Stomach (tissue), 9 donors: Measurements from ENCODE around the gene OBSCN. TPM values are rescaled to one million over a fixed set of nuclear protein-coding genes. Genes with fewer than 3 reads are reported as not detected.
A peak's percentile ranks its signal among the peaks of the same experiment; 100 is the strongest.

ENCODE experiments used
- DNase-seq, 2 donors: peaks; one replicate each; pipeline versions ENCODE4 v3.0.0 to v3.0.0-alpha.2; 2013 to 2019
- H3K27ac ChIP-seq, 5 donors: fragments of 200-600 bp in 4 of 5; sonication (generic) in 4 of 5; one replicate each; pipeline ENCODE4 v1.5.1; 2013 to 2019; ENCODE audit warnings: mild to moderate bottlenecking in 1 of 5, moderate library complexity in 1 of 5
- H3K27me3 ChIP-seq, 3 donors: fragments of 200-600 bp; sonication (generic); one replicate each; pipeline ENCODE4 v1.5.1; 2017 to 2019; ENCODE audit warnings: mixed run types in 1 of 3
- H3K36me3 ChIP-seq, 4 donors: fragments of 200-600 bp; sonication (generic); 1 replicate in 3 of 4; 2 replicates in 1 of 4; pipeline ENCODE4 v1.5.1; 2016 to 2019
- H3K4me1 ChIP-seq, 4 donors: fragments of 200-600 bp; sonication (generic); one replicate each; pipeline ENCODE4 v1.5.1; 2016 to 2019
- H3K4me3 ChIP-seq, 4 donors: fragments of 200-600 bp; sonication (generic) in 3 of 4; one replicate each; pipeline ENCODE4 v1.5.1; 2016 to 2019; ENCODE audit warnings: mild to moderate bottlenecking in 1 of 4
- H3K9me3 ChIP-seq, 4 donors: fragments of 200-600 bp; sonication (generic); one replicate each; pipeline ENCODE4 v1.5.1; 2016 to 2019
- CTCF ChIP-seq, 7 experiments: fragments of 450-650 bp in 4 of 7; fragments of 200-600 bp in 3 of 7; sonication (generic) in 3 of 7; IDR thresholded peaks; one replicate each; pipeline ENCODE4 v1.5.1; 2016 to 2019; ENCODE audit warnings: antibody characterized with exemption in 7 of 7, control low read depth in 2 of 7, mild to moderate bottlenecking in 1 of 7
- EP300 ChIP-seq: sonication (generic); formaldehyde crosslinking; IDR thresholded peaks from one replicate; pipeline ENCODE4 v1.6.1; 2017; ENCODE audit warnings: antibody characterized with exemption
- POLR2A ChIP-seq, 4 donors: fragments of 450-650 bp; IDR thresholded peaks; one replicate each; pipeline ENCODE4 v1.6.1; 2016; ENCODE audit warnings: antibody characterized with exemption in 4 of 4, control low read depth in 2 of 4, mild to moderate bottlenecking in 1 of 4, moderate library complexity in 1 of 4
- POLR2AphosphoS5 ChIP-seq, 3 donors: sonication (generic); formaldehyde crosslinking; IDR thresholded peaks; one replicate each; pipeline ENCODE4 v1.6.1; 2016; ENCODE audit warnings: antibody characterized with exemption in 3 of 3
- WGBS, 5 donors: extraction: QIAGEN DNeasy Blood & Tissue Kit in 3 of 5; methylation state at CpG; one replicate each; pipeline versions ENCODE4 v1.1.5 to v1.1.7; 2013 to 2018; 5-methylcytosine and 5-hydroxymethylcytosine counted together
- intact Hi-C: fragments of 100-400 bp; cut with DNase I; formaldehyde crosslinking; loops from one replicate; pipeline ENCODE4 v1.15.1; 2023; ENCODE audit warnings: low total_unique reads
- polyA plus RNA-seq, 3 donors: library from polyadenylated mRNA; stranded (reverse); fragments of 200-250 nt; gene quantifications; one replicate each; pipeline ENCODE4 v1.2.3, GENCODE V29; 2013
- total RNA-seq, 5 donors: library from RNA; depleted of rRNA; stranded (reverse); fragments of >200 nt; gene quantifications; one replicate each; pipeline versions ENCODE4 v1.1.0 to v1.2.3, GENCODE V29; 2014 to 2016
- donor health status: healthy with polysubstance abuse.
- donor health status: Bipolar disorder and iron deficiency.
- donor health status: healthy.

The OBSCN gene
- total and polyA plus RNA-seq, 8 donors = 7.2 to 111 (median 24.7) TPM

- peaks cover 0 to 22% (median 0%) of the 10 kb centered on the region in 4 donors for H3K36me3 ChIP-seq
- TF ChIP-seq CTCF (IDR thresholded peaks at IDR 0.05) (no peak), EP300 (no peak), POLR2A (IDR thresholded peaks at IDR 0.05) (no peak), POLR2AphosphoS5 (IDR thresholded peaks at IDR 0.05) (no peak)
- H3K4me3 ChIP-seq = no peak overlapping the region
- peaks cover 15 to 32% (median 25%) of the 10 kb centered on the region in 4 donors for H3K9me3 ChIP-seq
- WGBS, 5 donors = 80 to 100% (median 84%) methylated on average over 2 to 6 of the region's 6 CpGs
- peaks cover 0 to 7% (median 0%) of the 10 kb centered on the region in 3 donors for H3K27me3 ChIP-seq
- no peak for DNase-seq
- H3K27ac ChIP-seq = no peak overlapping the region
- intact Hi-C loops = no loop called here
- no peaks in the 10 kb centered on the region for H3K4me1 ChIP-seq
Observed at GRCh38 chr1:228305721-228306152, 97.9 kb downstream of the OBSCN start.

GRCh38 chr1:228306275-228307217, 98.7 kb downstream of the OBSCN start:
- H3K27ac ChIP-seq = no peak overlapping the region
- H3K9me3 ChIP-seq = peaks cover 13 to 24% (median 21%) of the 10 kb centered on the region in 4 donors
- no peak for DNase-seq
- TF ChIP-seq POLR2AphosphoS5 (IDR thresholded peaks at IDR 0.05) (no peak), POLR2A (IDR thresholded peaks at IDR 0.05) (no peak), EP300 (no peak), CTCF (IDR thresholded peaks at IDR 0.05) (no peak)
- no peak overlapping the region for H3K4me3 ChIP-seq
- H3K4me1 ChIP-seq = no peaks in the 10 kb centered on the region
- 68 to 79% (median 76%) methylated on average over 26 to 35 of the region's 35 CpGs for WGBS, 5 donors
- H3K36me3 ChIP-seq = peaks cover 0 to 22% (median 0%) of the 10 kb centered on the region in 4 donors
- peaks cover 0 to 7% (median 0%) of the 10 kb centered on the region in 3 donors for H3K27me3 ChIP-seq
- intact Hi-C loops = no loop called here

GRCh38 chr1:228307218-228308023, 99.6 kb downstream of the OBSCN start:
- DNase-seq = peak in 1 of 2 donors; percentile 23

GRCh38 chr1:228308085-228308601, 100.3 kb downstream of the OBSCN start:
- Histone ChIP-seq H3K36me3 (peaks cover 0 to 16% (median 0%) of the 10 kb centered on the region in 4 donors), H3K9me3 (peaks cover 0 to 24% (median 20%) of the 10 kb centered on the region in 4 donors), H3K4me1 (no peaks in the 10 kb centered on the region), H3K27me3 (peaks cover 0 to 7% (median 0%) of the 10 kb centered on the region in 3 donors), H3K4me3 (no peak overlapping the region), H3K27ac (no peak overlapping the region)
- 83 to 94% (median 87%) methylated on average over 16 to 18 of the region's 18 CpGs for WGBS, 5 donors
- intact Hi-C loops = no loop called here
- TF ChIP-seq POLR2A (IDR thresholded peaks at IDR 0.05) = no peak
- TF ChIP-seq EP300 = no peak
- no peak for TF ChIP-seq POLR2AphosphoS5 (IDR thresholded peaks at IDR 0.05)
- no peak for TF ChIP-seq CTCF (IDR thresholded peaks at IDR 0.05)
- DNase-seq = peak in 1 of 2 donors; percentile 21

More at GRCh38 chr1:228307218-228308023, 99.6 kb downstream of the OBSCN start:
- H3K9me3 ChIP-seq = peaks cover 6 to 24% (median 21%) of the 10 kb centered on the region in 4 donors
- H3K4me3 ChIP-seq = no peak overlapping the region
- WGBS, 5 donors = 70 to 79% (median 76%) methylated on average over 12 to 22 of the region's 22 CpGs
- H3K27ac ChIP-seq = no peak overlapping the region
- H3K36me3 ChIP-seq = peaks cover 0 to 22% (median 0%) of the 10 kb centered on the region in 4 donors
- H3K27me3 ChIP-seq = peaks cover 0 to 7% (median 0%) of the 10 kb centered on the region in 3 donors
- intact Hi-C loops = no loop called here
- no peak for TF ChIP-seq POLR2AphosphoS5 (IDR thresholded peaks at IDR 0.05)
- no peaks in the 10 kb centered on the region for H3K4me1 ChIP-seq
